ENCODE measurements around the gene CACNA1I.

CACNA1I gene

DNA sequence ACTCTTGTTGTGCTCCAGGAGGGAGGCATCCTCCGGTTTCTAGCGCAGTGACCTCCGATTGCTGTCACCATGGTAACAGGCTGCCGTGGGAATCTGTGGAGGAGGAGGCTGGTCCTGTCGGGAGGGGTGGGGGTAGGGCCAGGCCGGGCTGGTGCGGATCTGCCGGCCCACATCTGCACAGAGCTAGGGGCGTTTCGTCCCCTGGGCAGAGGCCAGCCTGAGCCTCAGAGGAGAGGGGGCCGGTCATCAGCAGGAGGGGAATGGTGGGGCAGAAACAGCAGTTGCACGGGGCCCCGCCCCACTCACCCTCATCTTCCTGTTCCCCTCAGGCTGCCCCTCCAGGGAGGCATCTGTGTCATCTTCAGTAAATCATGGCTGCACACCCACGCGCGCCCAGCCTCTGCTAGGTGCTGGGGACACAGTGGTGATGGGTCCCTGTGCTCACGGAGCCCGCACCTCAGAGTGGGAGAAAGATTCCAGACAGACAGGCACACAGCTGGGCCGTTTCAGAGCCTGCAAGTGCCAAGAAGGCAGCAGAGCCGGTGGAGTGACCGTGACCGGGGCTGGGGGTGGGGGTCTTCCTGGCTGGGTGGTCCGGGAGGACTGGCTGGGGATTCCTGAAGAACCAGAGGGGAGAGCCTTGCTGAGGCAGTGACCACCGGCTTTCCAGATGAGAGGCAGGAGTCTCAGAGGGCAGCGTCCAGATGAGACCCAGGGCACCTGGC lies 120.5 kb downstream of the CACNA1I start:
- POLR2A ChIA-PET, result interaction anchor here (0.6 kb wide), 1 partner anchor 171 kb away, joined by 8 read pairs; no protein-coding TSS in a partner anchor
- Histone ChIP-seq H3K27ac (ENCODE audit: extremely low read depth, low read depth, low read length) (no peak overlapping the region), H3K4me3 (ENCODE audit: low read depth, low read length) (no peak overlapping the region)

DNA sequence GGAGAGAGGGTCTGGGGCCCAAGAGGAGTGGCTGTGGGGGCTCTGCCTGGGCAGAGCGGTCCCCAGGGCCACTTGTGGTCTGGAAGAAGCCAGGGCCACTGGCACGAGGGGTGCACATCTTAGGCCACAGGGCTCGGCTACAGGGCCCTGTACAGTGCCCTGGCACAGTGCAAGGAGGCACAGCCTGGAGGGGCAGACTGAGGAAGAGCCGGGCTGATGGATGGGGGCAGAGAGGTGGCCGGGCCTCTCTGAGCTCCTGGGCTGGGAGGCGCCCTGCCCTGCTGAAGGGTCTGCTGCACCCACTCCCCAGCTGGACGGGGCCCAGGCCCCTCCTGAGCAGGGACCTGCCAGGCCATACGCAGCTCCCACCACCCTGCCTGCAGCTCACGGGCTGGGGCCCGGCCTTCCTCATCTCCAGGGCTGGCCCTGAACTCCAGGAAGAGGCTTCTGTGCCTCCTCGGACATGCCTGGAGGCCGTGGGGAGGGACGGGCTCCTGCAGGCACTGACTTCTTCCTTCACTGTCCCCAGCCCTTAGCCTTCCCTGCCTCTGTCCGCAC lies 123.5 kb downstream of the CACNA1I start:
- POLR2A ChIA-PET, result no interaction called here
- no peak overlapping the region for H3K4me3 ChIP-seq (ENCODE audit: low read depth, low read length)
- no peaks in the 10 kb centered on the region for H3K9me3 ChIP-seq (ENCODE audit: control insufficient read depth, insufficient read depth, low read depth, low read length)
- CTCF ChIA-PET, result interaction anchor here (0.7 kb wide), 1 partner anchor 8 kb away, joined by 3 read pairs; no protein-coding TSS in a partner anchor
- no peak overlapping the region for H3K27ac ChIP-seq (ENCODE audit: extremely low read depth, low read depth, low read length)
- no peaks in the 10 kb centered on the region for H3K36me3 ChIP-seq (ENCODE audit: control insufficient read depth in 2 of 2, insufficient read depth in 1 of 2, low read length in 2 of 2)
- TF ChIP-seq ZSCAN23 (tag by site-specific recombination; IDR thresholded peaks at IDR 0.05), result no peak
- TF ChIP-seq, protein P1, sequence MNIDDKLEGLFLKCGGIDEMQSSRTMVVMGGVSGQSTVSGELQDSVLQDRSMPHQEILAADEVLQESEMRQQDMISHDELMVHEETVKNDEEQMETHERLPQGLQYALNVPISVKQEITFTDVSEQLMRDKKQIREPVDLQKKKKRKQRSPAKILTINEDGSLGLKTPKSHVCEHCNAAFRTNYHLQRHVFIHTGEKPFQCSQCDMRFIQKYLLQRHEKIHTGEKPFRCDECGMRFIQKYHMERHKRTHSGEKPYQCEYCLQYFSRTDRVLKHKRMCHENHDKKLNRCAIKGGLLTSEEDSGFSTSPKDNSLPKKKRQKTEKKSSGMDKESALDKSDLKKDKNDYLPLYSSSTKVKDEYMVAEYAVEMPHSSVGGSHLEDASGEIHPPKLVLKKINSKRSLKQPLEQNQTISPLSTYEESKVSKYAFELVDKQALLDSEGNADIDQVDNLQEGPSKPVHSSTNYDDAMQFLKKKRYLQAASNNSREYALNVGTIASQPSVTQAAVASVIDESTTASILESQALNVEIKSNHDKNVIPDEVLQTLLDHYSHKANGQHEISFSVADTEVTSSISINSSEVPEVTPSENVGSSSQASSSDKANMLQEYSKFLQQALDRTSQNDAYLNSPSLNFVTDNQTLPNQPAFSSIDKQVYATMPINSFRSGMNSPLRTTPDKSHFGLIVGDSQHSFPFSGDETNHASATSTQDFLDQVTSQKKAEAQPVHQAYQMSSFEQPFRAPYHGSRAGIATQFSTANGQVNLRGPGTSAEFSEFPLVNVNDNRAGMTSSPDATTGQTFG (tag by site-specific recombination; IDR thresholded peaks at IDR 0.05; ENCODE audit: borderline replicate concordance), result no peak
- TF ChIP-seq ZFHX2 (tag by site-specific recombination; conservative IDR thresholded peaks at IDR 0.05), result no peak
- TF ChIP-seq ZNF266 (tag by site-specific recombination; IDR thresholded peaks at IDR 0.05; ENCODE audit: low read depth), result no peak
- no peak for TF ChIP-seq YY1 (tag by site-specific recombination; IDR thresholded peaks at IDR 0.05)
- no peak for TF ChIP-seq ZNF10 (tag by site-specific recombination; IDR thresholded peaks at IDR 0.05)
- no peak for TF ChIP-seq ZNF600 (tag by site-specific recombination; IDR thresholded peaks at IDR 0.05)
- TF ChIP-seq ZNF112 (tag by site-specific recombination; IDR thresholded peaks at IDR 0.05), result no peak
- TF ChIP-seq, protein P2, sequence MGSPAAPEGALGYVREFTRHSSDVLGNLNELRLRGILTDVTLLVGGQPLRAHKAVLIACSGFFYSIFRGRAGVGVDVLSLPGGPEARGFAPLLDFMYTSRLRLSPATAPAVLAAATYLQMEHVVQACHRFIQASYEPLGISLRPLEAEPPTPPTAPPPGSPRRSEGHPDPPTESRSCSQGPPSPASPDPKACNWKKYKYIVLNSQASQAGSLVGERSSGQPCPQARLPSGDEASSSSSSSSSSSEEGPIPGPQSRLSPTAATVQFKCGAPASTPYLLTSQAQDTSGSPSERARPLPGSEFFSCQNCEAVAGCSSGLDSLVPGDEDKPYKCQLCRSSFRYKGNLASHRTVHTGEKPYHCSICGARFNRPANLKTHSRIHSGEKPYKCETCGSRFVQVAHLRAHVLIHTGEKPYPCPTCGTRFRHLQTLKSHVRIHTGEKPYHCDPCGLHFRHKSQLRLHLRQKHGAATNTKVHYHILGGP (tag by site-specific recombination; IDR thresholded peaks at IDR 0.05), result no peak
- no peak for TF ChIP-seq ZBTB17 (tag by site-specific recombination; IDR thresholded peaks at IDR 0.05)
- TF ChIP-seq TCF7L2 (IDR thresholded peaks at IDR 0.05; ENCODE audit: borderline replicate concordance, low read depth, low read length), result no peak
- no peak for TF ChIP-seq ZNF792 (tag by site-specific recombination; IDR thresholded peaks at IDR 0.05)
- no peak for TF ChIP-seq YY2 (tag by site-specific recombination; IDR thresholded peaks at IDR 0.05)
- TF ChIP-seq, protein P3, sequence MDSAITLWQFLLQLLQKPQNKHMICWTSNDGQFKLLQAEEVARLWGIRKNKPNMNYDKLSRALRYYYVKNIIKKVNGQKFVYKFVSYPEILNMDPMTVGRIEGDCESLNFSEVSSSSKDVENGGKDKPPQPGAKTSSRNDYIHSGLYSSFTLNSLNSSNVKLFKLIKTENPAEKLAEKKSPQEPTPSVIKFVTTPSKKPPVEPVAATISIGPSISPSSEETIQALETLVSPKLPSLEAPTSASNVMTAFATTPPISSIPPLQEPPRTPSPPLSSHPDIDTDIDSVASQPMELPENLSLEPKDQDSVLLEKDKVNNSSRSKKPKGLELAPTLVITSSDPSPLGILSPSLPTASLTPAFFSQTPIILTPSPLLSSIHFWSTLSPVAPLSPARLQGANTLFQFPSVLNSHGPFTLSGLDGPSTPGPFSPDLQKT (IDR thresholded peaks at IDR 0.05; ENCODE audit: borderline replicate concordance, low read depth, low read length), result no peak
- no peak for TF ChIP-seq ZNF664 (tag by site-specific recombination; IDR thresholded peaks at IDR 0.05)
- no peak for TF ChIP-seq ZNF350 (tag by site-specific recombination; IDR thresholded peaks at IDR 0.05)
- no peak for TF ChIP-seq GLIS1 (tag by site-specific recombination; IDR thresholded peaks at IDR 0.05)
- TF ChIP-seq, protein P4, sequence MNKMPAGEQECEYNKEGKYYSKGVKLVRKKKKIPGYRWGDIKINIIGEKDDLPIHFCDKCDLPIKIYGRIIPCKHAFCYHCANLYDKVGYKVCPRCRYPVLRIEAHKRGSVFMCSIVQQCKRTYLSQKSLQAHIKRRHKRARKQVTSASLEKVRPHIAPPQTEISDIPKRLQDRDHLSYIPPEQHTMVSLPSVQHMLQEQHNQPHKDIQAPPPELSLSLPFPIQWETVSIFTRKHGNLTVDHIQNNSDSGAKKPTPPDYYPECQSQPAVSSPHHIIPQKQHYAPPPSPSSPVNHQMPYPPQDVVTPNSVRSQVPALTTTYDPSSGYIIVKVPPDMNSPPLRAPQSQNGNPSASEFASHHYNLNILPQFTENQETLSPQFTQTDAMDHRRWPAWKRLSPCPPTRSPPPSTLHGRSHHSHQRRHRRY (tag by site-specific recombination; IDR thresholded peaks at IDR 0.05), result no peak
- H3K4me1 ChIP-seq (ENCODE audit: control insufficient read depth, insufficient read depth, low read length), result no peaks in the 10 kb centered on the region

More for the DNA sequence above, 120.5 kb downstream of the CACNA1I start:
- TF ChIP-seq, protein P5, sequence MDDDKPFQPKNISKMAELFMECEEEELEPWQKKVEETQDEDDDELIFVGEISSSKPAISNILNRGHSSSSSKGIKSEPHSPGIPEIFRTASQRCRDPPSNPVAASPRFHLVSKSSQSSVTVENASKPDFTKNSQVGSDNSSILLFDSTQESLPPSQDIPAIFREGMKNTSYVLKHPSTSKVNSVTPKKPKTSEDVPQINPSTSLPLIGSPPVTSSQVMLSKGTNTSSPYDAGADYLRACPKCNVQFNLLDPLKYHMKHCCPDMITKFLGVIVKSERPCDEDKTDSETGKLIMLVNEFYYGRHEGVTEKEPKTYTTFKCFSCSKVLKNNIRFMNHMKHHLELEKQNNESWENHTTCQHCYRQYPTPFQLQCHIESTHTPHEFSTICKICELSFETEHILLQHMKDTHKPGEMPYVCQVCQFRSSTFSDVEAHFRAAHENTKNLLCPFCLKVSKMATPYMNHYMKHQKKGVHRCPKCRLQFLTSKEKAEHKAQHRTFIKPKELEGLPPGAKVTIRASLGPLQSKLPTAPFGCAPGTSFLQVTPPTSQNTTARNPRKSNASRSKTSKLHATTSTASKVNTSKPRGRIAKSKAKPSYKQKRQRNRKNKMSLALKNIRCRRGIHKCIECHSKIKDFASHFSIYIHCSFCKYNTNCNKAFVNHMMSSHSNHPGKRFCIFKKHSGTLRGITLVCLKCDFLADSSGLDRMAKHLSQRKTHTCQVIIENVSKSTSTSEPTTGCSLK (tag by site-specific recombination; IDR thresholded peaks at IDR 0.05), result no peak
- no peak for TF ChIP-seq ZNF843 (tag by site-specific recombination; IDR thresholded peaks at IDR 0.05)
- no peak for TF ChIP-seq SP2 (tag by site-specific recombination; IDR thresholded peaks at IDR 0.05)
- peak; percentile 26; the same call in 1 of the 2 replicates for TF ChIP-seq ZIC2 (tag by site-specific recombination; IDR thresholded peaks at IDR 0.05)
- no peak for TF ChIP-seq ZNF266 (tag by site-specific recombination; IDR thresholded peaks at IDR 0.05; ENCODE audit: low read depth)
- TF ChIP-seq ZNF311 (tag by site-specific recombination; IDR thresholded peaks at IDR 0.05; ENCODE audit: borderline replicate concordance), result no peak
- TF ChIP-seq EGR2 (tag by site-specific recombination; IDR thresholded peaks at IDR 0.05; ENCODE audit: low read depth), result peak; percentile 62; the same call in 1 of the 2 replicates
- TF ChIP-seq ZFHX2 (tag by site-specific recombination; conservative IDR thresholded peaks at IDR 0.05), result peak; percentile 46; the same call in 1 of the 2 replicates
- Histone ChIP-seq H3K9me3 (ENCODE audit: control insufficient read depth, insufficient read depth, low read depth, low read length) (no peaks in the 10 kb centered on the region), H3K36me3 (ENCODE audit: control insufficient read depth in 2 of 2, insufficient read depth in 1 of 2, low read length in 2 of 2) (no peaks in the 10 kb centered on the region), H3K4me1 (ENCODE audit: control insufficient read depth, insufficient read depth, low read length) (no peaks in the 10 kb centered on the region)
- CTCF ChIA-PET, result no interaction called here

Data from HEK293 (cell line).